ENCODE measurements around the gene LMX1B.
"Not testable (repeated sequence)": the region's sequence is repeated elsewhere in the genome, so short reads cannot be mapped to it uniquely, and the experiment has no call there.

The LMX1B gene

GRCh38 chr9:126719618-126720031, 105.9 kb downstream of the LMX1B start:
- in situ Hi-C loops (cut with MboI; ENCODE audit: low pct_unique_long_range_greater_than_20kb, low sequenced_read_pairs): no loop called here
- peak; percentile 96 for DNase-seq

GRCh38 chr9:126720036-126720435, 106.3 kb downstream of the LMX1B start:
- in situ Hi-C loops (cut with MboI; ENCODE audit: low pct_unique_long_range_greater_than_20kb, low sequenced_read_pairs): no loop called here
- no peak for DNase-seq

GRCh38 chr9:126720661-126721563, 107.2 kb downstream of the LMX1B start:
- no peak for DNase-seq
- in situ Hi-C loops (cut with MboI; ENCODE audit: low pct_unique_long_range_greater_than_20kb, low sequenced_read_pairs): no loop called here

- in situ Hi-C loops (cut with MboI; ENCODE audit: low pct_unique_long_range_greater_than_20kb, low sequenced_read_pairs): no loop called here
- DNase-seq: no peak
These were observed 107.8 kb downstream of the LMX1B start for GRCh38 chr9:126721564-126721981.

GRCh38 chr9:126722252-126722921, 108.7 kb downstream of the LMX1B start:
- DNase-seq: peak; percentile 76

GRCh38 chr9:126722922-126723806, 109.4 kb downstream of the LMX1B start:
- DNase-seq: peak; percentile 71
- in situ Hi-C loops (cut with MboI; ENCODE audit: low pct_unique_long_range_greater_than_20kb, low sequenced_read_pairs): no loop called here

More at GRCh38 chr9:126722252-126722921, 108.7 kb downstream of the LMX1B start:
- in situ Hi-C loops (cut with MboI; ENCODE audit: low pct_unique_long_range_greater_than_20kb, low sequenced_read_pairs): no loop called here

DNA sequence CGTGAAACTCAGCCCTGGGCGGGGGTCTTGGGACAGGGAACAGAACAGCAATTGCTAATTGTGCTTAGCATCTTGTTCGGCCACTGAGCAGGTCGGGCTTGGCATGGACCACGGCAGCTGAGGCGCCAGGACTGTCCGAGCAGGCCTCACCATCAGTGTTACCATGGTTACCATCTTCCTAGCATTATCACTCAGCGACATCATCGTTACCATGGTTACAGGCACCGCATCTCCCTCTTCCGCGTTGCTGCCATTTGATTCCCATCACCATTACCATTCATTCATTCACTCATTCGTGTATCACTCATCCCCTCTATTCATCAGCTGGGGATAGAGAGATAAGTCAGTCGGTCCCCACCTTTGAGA, 110.1 kb downstream of the LMX1B start:
- in situ Hi-C loops (cut with MboI; ENCODE audit: low pct_unique_long_range_greater_than_20kb, low sequenced_read_pairs): no loop called here
- peak; percentile 45 for DNase-seq

- no peak for DNase-seq
- in situ Hi-C loops (cut with MboI; ENCODE audit: low pct_unique_long_range_greater_than_20kb, low sequenced_read_pairs): no loop called here
These were observed 110.5 kb downstream of the LMX1B start for GRCh38 chr9:126724226-126724625.

DNA sequence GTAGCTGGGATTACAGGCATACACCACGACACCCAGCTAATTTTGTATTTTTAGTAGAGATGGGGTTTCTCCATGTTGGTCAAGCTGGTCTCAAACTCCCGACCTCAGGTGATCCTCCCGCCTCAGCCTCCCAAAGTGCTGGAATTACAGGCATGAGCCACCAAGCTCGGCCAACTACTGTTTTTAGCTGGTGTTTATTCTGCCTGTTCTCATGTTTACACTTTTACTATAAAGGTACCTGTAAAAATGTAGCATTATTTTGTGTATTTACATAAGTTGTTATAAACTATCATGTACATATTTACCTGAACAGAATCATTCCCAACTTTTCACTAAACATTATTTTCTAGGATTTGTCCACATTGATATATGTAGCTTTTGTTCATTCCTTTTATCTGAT, 111.8 kb downstream of the LMX1B start:
- DNase-seq; in situ Hi-C loops (cut with MboI; ENCODE audit: low pct_unique_long_range_greater_than_20kb, low sequenced_read_pairs): not testable (repeated sequence)

- DNase-seq; in situ Hi-C loops (cut with MboI; ENCODE audit: low pct_unique_long_range_greater_than_20kb, low sequenced_read_pairs): not testable (repeated sequence)
These were observed 114.5 kb downstream of the LMX1B start for GRCh38 chr9:126728210-126728609.

DNA sequence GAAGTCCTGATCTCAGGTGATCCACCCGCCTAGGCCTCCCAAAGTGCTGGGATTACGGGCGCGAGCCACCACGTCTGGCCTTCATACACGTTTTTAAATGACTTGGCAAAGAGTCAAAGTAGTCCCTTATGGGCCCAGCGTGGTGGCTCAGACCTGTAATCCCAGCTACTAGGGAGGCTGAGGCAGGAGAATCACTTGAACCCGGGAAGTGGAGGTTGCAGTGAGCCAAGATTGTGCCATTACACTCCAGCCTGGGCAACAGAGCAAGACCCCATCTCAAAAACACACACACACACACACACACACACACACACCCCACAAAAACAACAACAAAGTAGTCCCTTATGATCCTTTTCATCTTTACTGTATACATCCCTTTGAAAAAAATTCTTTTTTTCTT, 116.9 kb downstream of the LMX1B start:
- in situ Hi-C loops (cut with MboI; ENCODE audit: low pct_unique_long_range_greater_than_20kb, low sequenced_read_pairs): not testable (repeated sequence)

GRCh38 chr9:126733005-126733404, 119.3 kb downstream of the LMX1B start:
- in situ Hi-C loops (cut with MboI; ENCODE audit: low pct_unique_long_range_greater_than_20kb, low sequenced_read_pairs): no loop called here
- DNase-seq: no peak

More for the DNA sequence above, 116.9 kb downstream of the LMX1B start:
- not testable (repeated sequence) for DNase-seq

DNA sequence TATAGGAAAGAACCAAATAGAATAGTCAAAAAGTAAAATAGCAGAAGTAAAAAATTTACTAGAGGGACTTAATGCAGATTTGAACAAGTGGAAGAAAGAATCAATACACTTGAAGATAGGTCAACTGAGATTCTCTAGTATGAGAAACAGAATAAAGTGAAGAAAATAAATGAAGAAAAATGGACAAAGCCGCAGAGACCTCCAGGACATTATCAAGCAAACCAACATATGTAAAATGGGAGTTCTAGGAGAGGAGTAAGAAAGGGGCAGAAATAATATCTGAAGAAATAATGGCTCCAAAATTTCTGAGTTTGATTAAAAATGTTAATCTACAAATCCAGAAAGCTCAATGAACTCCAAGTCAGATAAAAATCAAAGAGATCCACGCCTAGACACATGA, 121.1 kb downstream of the LMX1B start:
- in situ Hi-C loops (cut with MboI; ENCODE audit: low pct_unique_long_range_greater_than_20kb, low sequenced_read_pairs): no loop called here
- no peak for DNase-seq

DNA sequence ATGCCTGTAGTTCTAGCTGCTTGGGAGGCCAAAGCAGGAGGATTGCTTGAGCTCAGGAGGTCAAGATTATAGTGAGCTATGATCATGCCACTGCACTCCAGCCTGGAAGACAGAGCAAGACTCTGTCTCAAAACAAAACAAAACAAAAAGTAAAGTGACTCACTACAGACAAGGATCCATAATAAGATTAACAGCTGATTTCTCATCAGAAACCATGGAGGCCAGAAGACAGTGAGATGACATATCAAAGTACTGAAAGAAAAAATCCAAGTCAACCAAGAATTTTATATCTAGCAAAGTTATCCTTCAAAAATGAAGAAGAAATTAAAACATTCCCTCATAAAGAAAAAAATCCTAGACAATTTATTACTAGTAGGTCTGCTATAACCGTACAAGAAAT, 121.8 kb downstream of the LMX1B start:
- no peak for DNase-seq
- in situ Hi-C loops (cut with MboI; ENCODE audit: low pct_unique_long_range_greater_than_20kb, low sequenced_read_pairs): no loop called here

DNA sequence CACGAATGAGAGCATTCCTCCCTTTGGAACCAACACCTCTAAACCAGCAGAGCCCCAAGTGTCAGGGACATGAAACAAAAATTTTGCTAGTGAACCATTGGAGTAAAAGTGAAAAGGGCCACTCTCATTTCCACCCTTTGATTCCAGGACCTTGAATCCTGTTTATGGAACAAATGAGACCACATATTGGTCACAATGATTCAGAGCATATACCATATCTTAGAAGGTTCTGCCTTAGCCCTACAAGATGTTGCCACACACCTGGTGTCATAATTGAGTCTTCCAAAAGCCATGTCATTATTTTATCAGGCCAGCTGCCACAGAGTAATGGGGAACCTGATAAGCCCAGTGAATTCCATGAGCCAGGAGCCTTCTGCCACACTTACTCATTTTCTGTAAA, 124.8 kb downstream of the LMX1B start:
- in situ Hi-C loops (cut with MboI; ENCODE audit: low pct_unique_long_range_greater_than_20kb, low sequenced_read_pairs): no loop called here
- DNase-seq: no peak

DNA sequence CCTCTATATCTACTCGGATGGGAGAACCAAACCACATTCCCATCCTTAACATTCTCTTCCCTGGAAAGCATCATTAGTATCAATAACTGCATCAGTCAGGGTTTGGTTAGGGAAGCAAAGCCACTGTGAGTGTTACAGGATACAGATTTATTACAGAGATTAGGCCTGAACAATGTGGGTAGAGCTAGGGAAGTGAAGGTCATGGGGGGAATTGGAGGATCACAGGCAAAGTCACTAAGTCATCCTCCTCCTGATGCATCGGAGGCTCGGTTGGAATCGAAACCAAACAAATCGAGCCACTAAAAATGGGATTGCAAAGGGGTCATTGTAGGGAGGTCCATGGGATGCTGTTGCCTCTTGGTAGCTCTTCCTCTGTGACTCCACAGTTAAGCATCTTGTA, 129.3 kb downstream of the LMX1B start:
- DNase-seq: peak; percentile 48
- in situ Hi-C loops (cut with MboI; ENCODE audit: low pct_unique_long_range_greater_than_20kb, low sequenced_read_pairs): no loop called here

- in situ Hi-C loops (cut with MboI; ENCODE audit: low pct_unique_long_range_greater_than_20kb, low sequenced_read_pairs): no loop called here
- DNase-seq: peak; percentile 77
These were observed 132.1 kb downstream of the LMX1B start for GRCh38 chr9:126745574-126746411.
